GM23338 (cell line): ENCODE data around the gene NOVA1. TPM values are rescaled to one million over a fixed set of nuclear protein-coding genes. Genes with fewer than 3 reads are reported as not detected.

Source experiments
- ATAC-seq: fragments of 200-7000 bp; cut with Tn5 transposase; 3 replicates; pipeline ENCODE4 v1.9.1; 2020
- DNase-seq: peaks from one replicate; pipeline ENCODE4 v3.0.0-alpha.2; 2015; ENCODE audit warnings: low spot score
- H2AFZ ChIP-seq: fragments of 200-600 bp; sonication (generic); 2 replicates; pipeline ENCODE4 v1.8.0; 2016; ENCODE audit warnings: antibody characterized with exemption, mild to moderate bottlenecking, moderate library complexity
- H3F3A ChIP-seq: fragments of 200-600 bp; sonication (generic); replicated peaks from 2 replicates; pipeline ENCODE4 v1.8.0; 2017; ENCODE audit warnings: antibody characterized with exemption, mixed run types, low read depth
- H3K27ac ChIP-seq: fragments of 200-600 bp; sonication (generic); 2 replicates; pipeline ENCODE4 v1.6.1; 2016; ENCODE audit warnings: low read depth
- H3K27me3 ChIP-seq: fragments of 200-600 bp; sonication (generic); 2 replicates; pipeline ENCODE4 v1.8.0; 2016; ENCODE audit warnings: mild to moderate bottlenecking, mixed run types, moderate library complexity; ENCODE audit not compliant: insufficient read depth
- H3K36me3 ChIP-seq: fragments of 200-600 bp; sonication (generic); 2 replicates; pipeline ENCODE4 v1.8.0; 2016; ENCODE audit warnings: mild to moderate bottlenecking; ENCODE audit not compliant: insufficient read depth
- H3K4me1 ChIP-seq: fragments of 200-600 bp; sonication (generic); 2 replicates; pipeline ENCODE4 v1.8.0; 2016; ENCODE audit warnings: mild to moderate bottlenecking, moderate library complexity; ENCODE audit not compliant: insufficient read depth
- H3K4me2 ChIP-seq: fragments of 200-600 bp; sonication (generic); 2 replicates; pipeline ENCODE4 v1.7.1; 2017; ENCODE audit warnings: mixed run types
- H3K4me3 ChIP-seq: fragments of 200-600 bp; sonication (generic); 2 replicates; pipeline ENCODE4 v1.6.1; 2016; ENCODE audit warnings: mixed run types
- H3K79me2 ChIP-seq: fragments of 200-600 bp; sonication (generic); replicated peaks from 2 replicates; pipeline ENCODE4 v1.8.0; 2017; ENCODE audit warnings: mild to moderate bottlenecking; ENCODE audit not compliant: insufficient read depth
- H3K9me2 ChIP-seq: fragments of 200-600 bp; sonication (generic); 2 replicates; pipeline ENCODE4 v1.8.0; 2017; ENCODE audit not compliant: insufficient read depth
- H4K20me1 ChIP-seq: fragments of 200-600 bp; sonication (generic); replicated peaks from 2 replicates; pipeline ENCODE4 v1.8.0; 2017; ENCODE audit warnings: mild to moderate bottlenecking; ENCODE audit not compliant: insufficient read depth
- H3K27ac Mint-ChIP-seq: 2 replicates; pipeline ENCODE4 v1.8.0; 2020; ENCODE audit warnings: inconsistent platforms, mild to moderate bottlenecking, moderate library complexity, mixed read lengths
- H3K27me3 Mint-ChIP-seq: 3 replicates; pipeline ENCODE4 v1.8.0; 2022; ENCODE audit warnings: low read depth, mild to moderate bottlenecking, moderate library complexity, mixed read lengths, inconsistent platforms; ENCODE audit not compliant: insufficient read depth, poor library complexity
- H3K36me3 Mint-ChIP-seq: 3 replicates; pipeline ENCODE4 v1.8.0; 2021; ENCODE audit warnings: low read depth, mild to moderate bottlenecking, inconsistent platforms, moderate library complexity, mixed read lengths
- H3K4me1 Mint-ChIP-seq: 3 replicates; pipeline ENCODE4 v1.8.0; 2020; ENCODE audit warnings: mild to moderate bottlenecking, inconsistent platforms, mixed read lengths
- H3K4me3 Mint-ChIP-seq: 3 replicates; pipeline ENCODE4 v1.8.0; 2021; ENCODE audit warnings: moderate library complexity, mild to moderate bottlenecking, inconsistent platforms, mixed read lengths
- H3K9me3 Mint-ChIP-seq: 3 replicates; pipeline ENCODE4 v1.8.0; 2020; ENCODE audit warnings: moderate library complexity, mild to moderate bottlenecking, inconsistent platforms, mixed read lengths
- CREB1 ChIP-seq: fragments of 250-450 bp; sonication (Bioruptor Pico); IDR thresholded peaks from 2 replicates; pipeline ENCODE4 v1.5.0; 2020; ENCODE audit warnings: low read depth, mild to moderate bottlenecking, moderate library complexity
- CTCF ChIP-seq, 2 experiments: fragments of 200-600 bp in 1 of 2; sonication (generic) in 1 of 2; conservative IDR thresholded peaks; 2 replicates each; pipeline versions ENCODE4 v1.5.1 to v1.6.1; 2016 to 2017; ENCODE audit warnings: antibody characterized with exemption in 2 of 2, low read depth in 2 of 2, mild to moderate bottlenecking in 2 of 2, moderate library complexity in 1 of 2
- ETS1 ChIP-seq: IDR thresholded peaks from 2 replicates; pipeline ENCODE4 v1.6.1; 2016; ENCODE audit warnings: antibody characterized with exemption
- EZH2 ChIP-seq: fragments of 200-600 bp; sonication (generic); IDR thresholded peaks from one replicate; pipeline ENCODE4 v1.8.0; 2017; ENCODE audit warnings: antibody characterized with exemption, mild to moderate bottlenecking, low read depth; ENCODE audit not compliant: unreplicated experiment
- EZH2phosphoT487 ChIP-seq: fragments of 200-600 bp; sonication (generic); IDR thresholded peaks from one replicate; pipeline ENCODE4 v1.8.1; 2018; ENCODE audit warnings: antibody characterized with exemption; ENCODE audit not compliant: unreplicated experiment
- JUNB ChIP-seq: IDR thresholded peaks from one replicate; pipeline ENCODE4 v1.6.1; 2016; ENCODE audit warnings: antibody characterized with exemption; ENCODE audit not compliant: unreplicated experiment
- NANOG ChIP-seq: IDR thresholded peaks from 2 replicates; pipeline ENCODE4 v1.6.1; 2016; ENCODE audit warnings: antibody characterized with exemption, borderline replicate concordance
- POLR2AphosphoS5 ChIP-seq: IDR thresholded peaks from 2 replicates; pipeline ENCODE4 v1.6.1; 2016; ENCODE audit warnings: antibody characterized with exemption, low read depth
- REST ChIP-seq: IDR thresholded peaks from one replicate; pipeline ENCODE4 v1.6.1; 2018; ENCODE audit warnings: antibody characterized with exemption; ENCODE audit not compliant: unreplicated experiment
- STAT1 ChIP-seq: IDR thresholded peaks from one replicate; pipeline ENCODE4 v1.6.1; 2016; ENCODE audit warnings: antibody characterized with exemption; ENCODE audit not compliant: unreplicated experiment
- ZNF114 ChIP-seq: fragments of 250-450 bp; sonication (Bioruptor Pico); IDR thresholded peaks from 2 replicates; pipeline ENCODE4 v1.5.0; 2020; ENCODE audit warnings: mild to moderate bottlenecking, moderate library complexity
- ZNF331 ChIP-seq: fragments of 250-450 bp; sonication (Bioruptor Pico); IDR thresholded peaks from 2 replicates; pipeline ENCODE4 v1.5.0; 2020; ENCODE audit warnings: low read depth, mild to moderate bottlenecking, moderate library complexity
- ZNF462 ChIP-seq: fragments of 250-450 bp; sonication (Bioruptor Pico); IDR thresholded peaks from 2 replicates; pipeline ENCODE4 v1.5.0; 2020; ENCODE audit warnings: mild to moderate bottlenecking, moderate library complexity
- polyA plus RNA-seq: library from polyadenylated mRNA; unstranded; fragments of >200 nt; fragmentation: Nextera tagmentation; extraction: Ambion mirVana; gene quantifications from 2 replicates; pipeline ENCODE4 v1.2.1, GENCODE V29; 2016
- total RNA-seq: library from RNA; depleted of rRNA; stranded (reverse); fragments of >200 nt; shearing (Covaris generic); gene quantifications from 2 replicates; pipeline ENCODE4 v1.2.3, GENCODE V29; 2014

NOVA1 gene
- total and polyA plus RNA-seq, 2 experiments from 2014 or later: 8.1 to 11.6 TPM

- Histone ChIP-seq H3F3A (no peaks in the 10 kb centered on the region), H3K27me3 (no peaks in the 10 kb centered on the region), H3K9me2 (no peaks in the 10 kb centered on the region), H4K20me1 (no peaks in the 10 kb centered on the region), H3K36me3 (no peaks in the 10 kb centered on the region), H3K79me2 (no peaks in the 10 kb centered on the region), H3K27ac (no peak overlapping the region), H3K4me3 (no peak overlapping the region), H3K4me1 (no peaks in the 10 kb centered on the region), H2AFZ (no peak overlapping the region), H3K4me2 (no peak overlapping the region)
- DNase-seq (no peak), ATAC-seq (no peak)
- H3K4me3 Mint-ChIP-seq: no peak overlapping the region
- peak overlapping the region; percentile 62 for H3K27ac Mint-ChIP-seq
- H3K36me3 Mint-ChIP-seq: no peaks in the 10 kb centered on the region
- no peak for TF ChIP-seq CTCF (conservative IDR thresholded peaks at IDR 0.05; ENCODE audit: low read depth in 2 of 2)
- no peak for TF ChIP-seq ETS1
- TF ChIP-seq EZH2phosphoT487: no peak
- TF ChIP-seq ZNF331: no peak
- TF ChIP-seq POLR2AphosphoS5: no peak
- no peak for TF ChIP-seq NANOG
- no peak for TF ChIP-seq STAT1
- TF ChIP-seq REST: no peak
- no peak for TF ChIP-seq EZH2
- TF ChIP-seq ZNF114 (CRISPR knock-in tag): no peak
- TF ChIP-seq JUNB: no peak
- no peak for TF ChIP-seq CREB1 (CRISPR knock-in tag)
- TF ChIP-seq ZNF462 (CRISPR knock-in tag): no peak
- no peaks in the 10 kb centered on the region for H3K9me3 Mint-ChIP-seq
- H3K27me3 Mint-ChIP-seq: peaks cover 2% of the 10 kb centered on the region
- no peaks in the 10 kb centered on the region; the same call in 2 of the 3 replicates for H3K4me1 Mint-ChIP-seq
Observed at GRCh38 chr14:26606729-26607312, 9.0 kb upstream of the NOVA1 start.
